Measurements from ENCODE around the gene EXT2. TPM values are rescaled to one million over a fixed set of nuclear protein-coding genes. Genes with fewer than 3 reads are reported as not detected.

EXT2 gene
- total RNA-seq, 1 experiment from 2014 or later = 42.8 TPM

DNA sequence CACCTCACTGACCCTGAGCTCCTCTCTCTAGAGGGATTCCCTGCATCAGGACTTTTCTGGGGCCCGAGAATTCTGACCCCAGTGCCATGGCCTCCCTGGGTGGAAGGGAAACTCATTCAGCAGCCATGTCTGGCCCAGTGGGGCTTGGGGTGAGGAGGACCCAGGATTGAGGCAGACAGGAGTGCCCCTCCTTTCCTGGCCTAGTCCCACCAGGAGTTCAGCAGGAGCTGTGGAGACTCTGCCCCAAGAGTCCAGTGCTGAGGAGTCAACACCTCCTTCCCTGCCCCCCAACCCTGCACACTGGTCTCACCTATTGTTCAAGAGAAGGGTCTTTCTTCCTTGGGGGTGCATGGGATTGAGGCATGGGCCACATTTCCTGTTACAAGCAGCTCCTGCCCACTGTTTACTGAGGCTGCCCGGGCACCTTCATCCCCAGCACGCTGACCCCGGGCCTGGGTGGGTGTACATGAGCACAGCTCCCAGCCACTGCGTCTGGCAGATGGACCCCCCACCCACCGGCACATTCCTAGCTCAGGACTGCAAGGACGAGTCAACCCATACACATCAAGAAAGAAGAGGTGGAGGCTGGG, 180.6 kb downstream of the EXT2 start:
- TF ChIP-seq TCF7L2 (IDR thresholded peaks at IDR 0.05; ENCODE audit: borderline replicate concordance, extremely low read depth, insufficient read depth, insufficient read length) (no peak), ELF1 (IDR thresholded peaks at IDR 0.05; ENCODE audit: borderline replicate concordance, low read depth) (no peak), SIN3A (IDR thresholded peaks at IDR 0.05; ENCODE audit: low read depth) (no peak), CEBPB (IDR thresholded peaks at IDR 0.05; ENCODE audit: low read depth) (no peak), POLR2AphosphoS5 (IDR thresholded peaks at IDR 0.05; ENCODE audit: low read depth, low read length) (no peak), EGR1 (IDR thresholded peaks at IDR 0.05; ENCODE audit: low read depth) (no peak), EZH2phosphoT487 (IDR thresholded peaks at IDR 0.05; ENCODE audit: borderline replicate concordance) (no peak), JUND (IDR thresholded peaks at IDR 0.05) (no peak), ZNF274 (IDR thresholded peaks at IDR 0.05; ENCODE audit: low read depth, low read length) (no peak), POLR2A (IDR thresholded peaks at IDR 0.05; ENCODE audit: borderline replicate concordance, extremely low read depth, insufficient read depth, insufficient read length) (no peak), YY1 (IDR thresholded peaks at IDR 0.05; ENCODE audit: extremely low read depth, insufficient replicate concordance, low read depth, low read length) (no peak), ZFX (IDR thresholded peaks at IDR 0.05) (no peak), RAD21 (IDR thresholded peaks at IDR 0.05; ENCODE audit: low read depth) (no peak), SP1 (IDR thresholded peaks at IDR 0.05; ENCODE audit: low read depth) (no peak), EZH2 (IDR thresholded peaks at IDR 0.05) (no peak)
- TF ChIP-seq, protein P1, sequence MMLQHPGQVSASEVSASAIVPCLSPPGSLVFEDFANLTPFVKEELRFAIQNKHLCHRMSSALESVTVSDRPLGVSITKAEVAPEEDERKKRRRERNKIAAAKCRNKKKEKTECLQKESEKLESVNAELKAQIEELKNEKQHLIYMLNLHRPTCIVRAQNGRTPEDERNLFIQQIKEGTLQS (IDR thresholded peaks at IDR 0.05) = no peak
- TF ChIP-seq, protein P2, sequence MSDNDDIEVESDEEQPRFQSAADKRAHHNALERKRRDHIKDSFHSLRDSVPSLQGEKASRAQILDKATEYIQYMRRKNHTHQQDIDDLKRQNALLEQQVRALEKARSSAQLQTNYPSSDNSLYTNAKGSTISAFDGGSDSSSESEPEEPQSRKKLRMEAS (IDR thresholded peaks at IDR 0.05) = no peak
- TF ChIP-seq, protein P3, sequence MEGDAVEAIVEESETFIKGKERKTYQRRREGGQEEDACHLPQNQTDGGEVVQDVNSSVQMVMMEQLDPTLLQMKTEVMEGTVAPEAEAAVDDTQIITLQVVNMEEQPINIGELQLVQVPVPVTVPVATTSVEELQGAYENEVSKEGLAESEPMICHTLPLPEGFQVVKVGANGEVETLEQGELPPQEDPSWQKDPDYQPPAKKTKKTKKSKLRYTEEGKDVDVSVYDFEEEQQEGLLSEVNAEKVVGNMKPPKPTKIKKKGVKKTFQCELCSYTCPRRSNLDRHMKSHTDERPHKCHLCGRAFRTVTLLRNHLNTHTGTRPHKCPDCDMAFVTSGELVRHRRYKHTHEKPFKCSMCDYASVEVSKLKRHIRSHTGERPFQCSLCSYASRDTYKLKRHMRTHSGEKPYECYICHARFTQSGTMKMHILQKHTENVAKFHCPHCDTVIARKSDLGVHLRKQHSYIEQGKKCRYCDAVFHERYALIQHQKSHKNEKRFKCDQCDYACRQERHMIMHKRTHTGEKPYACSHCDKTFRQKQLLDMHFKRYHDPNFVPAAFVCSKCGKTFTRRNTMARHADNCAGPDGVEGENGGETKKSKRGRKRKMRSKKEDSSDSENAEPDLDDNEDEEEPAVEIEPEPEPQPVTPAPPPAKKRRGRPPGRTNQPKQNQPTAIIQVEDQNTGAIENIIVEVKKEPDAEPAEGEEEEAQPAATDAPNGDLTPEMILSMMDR (IDR thresholded peaks at IDR 0.05 in 2 of 3, conservative IDR thresholded peaks at IDR 0.05 in 1 of 3; ENCODE audit: borderline replicate concordance in 1 of 3, insufficient read depth in 1 of 3, low read depth in 2 of 3, low read length in 2 of 3) = no peak
- TF ChIP-seq, protein P4, sequence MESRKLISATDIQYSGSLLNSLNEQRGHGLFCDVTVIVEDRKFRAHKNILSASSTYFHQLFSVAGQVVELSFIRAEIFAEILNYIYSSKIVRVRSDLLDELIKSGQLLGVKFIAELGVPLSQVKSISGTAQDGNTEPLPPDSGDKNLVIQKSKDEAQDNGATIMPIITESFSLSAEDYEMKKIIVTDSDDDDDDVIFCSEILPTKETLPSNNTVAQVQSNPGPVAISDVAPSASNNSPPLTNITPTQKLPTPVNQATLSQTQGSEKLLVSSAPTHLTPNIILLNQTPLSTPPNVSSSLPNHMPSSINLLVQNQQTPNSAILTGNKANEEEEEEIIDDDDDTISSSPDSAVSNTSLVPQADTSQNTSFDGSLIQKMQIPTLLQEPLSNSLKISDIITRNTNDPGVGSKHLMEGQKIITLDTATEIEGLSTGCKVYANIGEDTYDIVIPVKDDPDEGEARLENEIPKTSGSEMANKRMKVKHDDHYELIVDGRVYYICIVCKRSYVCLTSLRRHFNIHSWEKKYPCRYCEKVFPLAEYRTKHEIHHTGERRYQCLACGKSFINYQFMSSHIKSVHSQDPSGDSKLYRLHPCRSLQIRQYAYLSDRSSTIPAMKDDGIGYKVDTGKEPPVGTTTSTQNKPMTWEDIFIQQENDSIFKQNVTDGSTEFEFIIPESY (IDR thresholded peaks at IDR 0.05; ENCODE audit: extremely low read depth, insufficient replicate concordance, low read length) = no peak
- TF ChIP-seq, protein P5, sequence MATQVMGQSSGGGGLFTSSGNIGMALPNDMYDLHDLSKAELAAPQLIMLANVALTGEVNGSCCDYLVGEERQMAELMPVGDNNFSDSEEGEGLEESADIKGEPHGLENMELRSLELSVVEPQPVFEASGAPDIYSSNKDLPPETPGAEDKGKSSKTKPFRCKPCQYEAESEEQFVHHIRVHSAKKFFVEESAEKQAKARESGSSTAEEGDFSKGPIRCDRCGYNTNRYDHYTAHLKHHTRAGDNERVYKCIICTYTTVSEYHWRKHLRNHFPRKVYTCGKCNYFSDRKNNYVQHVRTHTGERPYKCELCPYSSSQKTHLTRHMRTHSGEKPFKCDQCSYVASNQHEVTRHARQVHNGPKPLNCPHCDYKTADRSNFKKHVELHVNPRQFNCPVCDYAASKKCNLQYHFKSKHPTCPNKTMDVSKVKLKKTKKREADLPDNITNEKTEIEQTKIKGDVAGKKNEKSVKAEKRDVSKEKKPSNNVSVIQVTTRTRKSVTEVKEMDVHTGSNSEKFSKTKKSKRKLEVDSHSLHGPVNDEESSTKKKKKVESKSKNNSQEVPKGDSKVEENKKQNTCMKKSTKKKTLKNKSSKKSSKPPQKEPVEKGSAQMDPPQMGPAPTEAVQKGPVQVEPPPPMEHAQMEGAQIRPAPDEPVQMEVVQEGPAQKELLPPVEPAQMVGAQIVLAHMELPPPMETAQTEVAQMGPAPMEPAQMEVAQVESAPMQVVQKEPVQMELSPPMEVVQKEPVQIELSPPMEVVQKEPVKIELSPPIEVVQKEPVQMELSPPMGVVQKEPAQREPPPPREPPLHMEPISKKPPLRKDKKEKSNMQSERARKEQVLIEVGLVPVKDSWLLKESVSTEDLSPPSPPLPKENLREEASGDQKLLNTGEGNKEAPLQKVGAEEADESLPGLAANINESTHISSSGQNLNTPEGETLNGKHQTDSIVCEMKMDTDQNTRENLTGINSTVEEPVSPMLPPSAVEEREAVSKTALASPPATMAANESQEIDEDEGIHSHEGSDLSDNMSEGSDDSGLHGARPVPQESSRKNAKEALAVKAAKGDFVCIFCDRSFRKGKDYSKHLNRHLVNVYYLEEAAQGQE (IDR thresholded peaks at IDR 0.05; ENCODE audit: low read depth) = no peak
- ChIA-PET RAD21 (ENCODE audit: low non-redundant PET in 1 of 2, low total read pairs in 2 of 2, uncharacterized antibody in 2 of 2, unreplicated experiment in 2 of 2) (no interaction called here), POLR2A (no interaction called here), CTCF (no interaction called here)
- Histone ChIP-seq H3K79me2 (ENCODE audit: insufficient read depth, low read length) (no peaks in the 10 kb centered on the region), H3K36me3 (ENCODE audit: control insufficient read depth in 1 of 2, insufficient read depth in 2 of 2, low read length in 2 of 2) (no peaks in the 10 kb centered on the region), H3K27me3 (ENCODE audit: insufficient read depth, low read length) (no peaks in the 10 kb centered on the region), H3K9me3 (ENCODE audit: control insufficient read depth in 1 of 2, insufficient read depth in 1 of 2, low read depth in 1 of 2, low read length in 2 of 2) (no peaks in the 10 kb centered on the region), H3K4me1 (ENCODE audit: control insufficient read depth in 1 of 2, insufficient read depth in 2 of 2, low read length in 2 of 2) (no peaks in the 10 kb centered on the region), H2AFZ (ENCODE audit: low read depth, low read length, poor library complexity, severe bottlenecking) (no peak overlapping the region), H3K4me2 (ENCODE audit: low read length) (no peak overlapping the region), H3K9me2 (ENCODE audit: insufficient read depth) (no peaks in the 10 kb centered on the region), H3K4me3 (replicated peaks in 1 of 2; ENCODE audit: low read depth in 1 of 2, low read length in 2 of 2) (no peak overlapping the region), H3K27ac (ENCODE audit: low read depth, low read length) (no peak overlapping the region), H3K9ac (ENCODE audit: low read length) (no peak overlapping the region), H4K20me1 (ENCODE audit: insufficient read depth) (no peaks in the 10 kb centered on the region)
- no TSS peak for BruUV-seq (replicated peaks)
- no peak for ATAC-seq
- intact Hi-C loops (cut with micrococcal nuclease) = no loop called here
- DNase-seq (ENCODE audit: low read depth, low spot score) = no peak
